Smooth muscle cell of the brain vasculature (primary cell): ENCODE results near the gene CTNNA2.

Experiments used
- DNase-seq: peaks from one replicate; pipeline ENCODE4 v3.0.0-alpha.2; 2012; ENCODE audit warnings: low read depth, low spot score

Gene CTNNA2

GRCh38 chr2:79512442-79513401 lies at the start of gene CTNNA2:
Gene CTNNA2, plus strand, starts transcription at chr2:79513051.
- no peak for DNase-seq

- DNase-seq: no peak
These were observed 25.5 kb upstream of the CTNNA2 start for GRCh38 chr2:79487399-79487798.

- no peak for DNase-seq
These were observed 1.4 kb upstream of the CTNNA2 start for GRCh38 chr2:79511320-79511951.

GRCh38 chr2:79513711-79514110 lies 860 bp downstream of the CTNNA2 start:
- no peak for DNase-seq

- DNase-seq: no peak
These were observed 16.8 kb downstream of the CTNNA2 start for GRCh38 chr2:79529636-79530035.

DNA sequence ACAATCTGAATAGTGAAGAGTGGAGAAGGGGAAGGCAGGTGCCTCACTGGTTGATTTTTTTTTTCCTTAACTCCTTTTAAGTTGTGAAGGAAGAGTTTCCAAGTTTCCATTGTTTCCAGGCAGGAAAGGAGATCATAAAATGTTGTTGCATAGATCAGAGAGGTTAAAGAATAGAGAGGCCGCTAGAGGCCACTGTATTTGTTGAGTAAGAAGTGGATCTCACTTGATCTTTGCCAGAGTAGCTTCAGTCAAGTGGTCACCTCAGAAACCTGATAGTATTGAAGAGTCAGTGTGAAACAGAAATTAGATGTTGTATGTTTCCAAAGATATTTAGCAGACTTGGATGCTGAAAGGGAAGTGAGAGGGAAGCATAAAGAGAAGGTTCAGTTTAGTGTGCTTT lies 17.6 kb downstream of the CTNNA2 start:
- DNase-seq: no peak

DNA sequence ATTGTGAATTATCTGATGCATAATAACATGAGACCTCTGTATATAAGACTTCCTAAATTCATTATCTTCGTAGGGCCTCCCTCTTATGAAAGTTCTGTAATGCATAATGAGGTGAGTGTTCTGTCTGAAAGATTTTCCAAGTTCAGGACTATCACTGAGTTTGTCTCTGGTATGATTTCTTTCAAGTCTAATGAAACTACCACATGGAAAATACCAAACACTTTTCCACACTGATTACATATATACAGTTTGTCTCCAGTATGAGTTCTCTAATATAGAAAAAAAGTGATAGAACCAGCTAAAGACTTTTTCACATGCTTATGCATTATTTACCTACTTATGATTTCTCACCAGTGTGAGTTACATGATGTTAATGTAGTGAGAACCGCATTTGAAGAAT lies 34.7 kb downstream of the CTNNA2 start:
- DNase-seq: no peak

GRCh38 chr2:79552653-79553052 lies 39.8 kb downstream of the CTNNA2 start:
- no peak for DNase-seq

- DNase-seq: no peak
These were observed 42.0 kb downstream of the CTNNA2 start for GRCh38 chr2:79554899-79555298.

- DNase-seq: no peak
These were observed 51.2 kb downstream of the CTNNA2 start for GRCh38 chr2:79564065-79564464.

GRCh38 chr2:79569048-79569447 lies 56.2 kb downstream of the CTNNA2 start:
- DNase-seq: no peak

- no peak for DNase-seq
These were observed 61.2 kb downstream of the CTNNA2 start for GRCh38 chr2:79573895-79574674.

DNA sequence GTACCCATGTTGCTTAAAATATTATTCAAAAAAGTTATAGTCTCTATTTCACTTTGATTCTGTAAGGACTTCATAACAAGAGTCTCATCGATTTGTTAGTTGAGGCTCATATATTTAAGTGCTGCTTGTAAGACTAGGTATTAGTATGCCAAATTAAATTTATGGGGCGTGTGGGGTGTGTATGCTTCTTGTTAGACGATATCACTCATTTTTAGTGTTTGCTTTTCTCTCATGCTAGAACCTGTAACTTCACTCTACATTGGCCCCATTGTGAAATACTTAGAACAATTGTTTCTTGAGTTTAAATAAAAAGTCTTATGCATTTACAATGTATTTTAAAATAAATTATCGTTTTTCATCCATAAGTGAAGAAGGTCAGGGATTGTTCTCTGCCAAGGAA lies 63.6 kb downstream of the CTNNA2 start:
- DNase-seq: no peak

DNA sequence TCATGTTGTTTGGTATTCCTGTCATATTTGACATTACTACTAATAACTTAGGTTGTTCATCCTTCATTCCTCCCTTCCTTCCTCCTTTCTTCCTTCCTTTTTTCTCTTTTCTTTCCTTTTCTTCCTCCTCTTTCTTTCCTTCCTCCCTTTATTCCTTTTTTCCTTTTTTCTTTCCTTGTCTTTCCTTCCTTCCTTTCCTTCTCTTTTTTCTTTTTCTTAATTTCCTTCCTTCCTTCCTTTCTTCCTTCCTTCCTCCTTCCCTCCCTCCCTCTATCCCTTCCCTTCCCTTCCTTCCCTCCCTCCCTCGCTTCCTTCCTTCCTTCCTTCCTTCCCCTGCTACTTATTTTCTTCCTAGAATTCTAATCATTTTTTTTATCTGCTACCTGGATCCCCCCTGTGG lies 66.1 kb downstream of the CTNNA2 start:
- no peak for DNase-seq

GRCh38 chr2:79580175-79580574 lies 67.3 kb downstream of the CTNNA2 start:
- DNase-seq: no peak

- no peak for DNase-seq
These were observed 73.0 kb downstream of the CTNNA2 start for GRCh38 chr2:79585701-79586433.

GRCh38 chr2:79591281-79591680 lies 78.4 kb downstream of the CTNNA2 start:
- DNase-seq: no peak

DNA sequence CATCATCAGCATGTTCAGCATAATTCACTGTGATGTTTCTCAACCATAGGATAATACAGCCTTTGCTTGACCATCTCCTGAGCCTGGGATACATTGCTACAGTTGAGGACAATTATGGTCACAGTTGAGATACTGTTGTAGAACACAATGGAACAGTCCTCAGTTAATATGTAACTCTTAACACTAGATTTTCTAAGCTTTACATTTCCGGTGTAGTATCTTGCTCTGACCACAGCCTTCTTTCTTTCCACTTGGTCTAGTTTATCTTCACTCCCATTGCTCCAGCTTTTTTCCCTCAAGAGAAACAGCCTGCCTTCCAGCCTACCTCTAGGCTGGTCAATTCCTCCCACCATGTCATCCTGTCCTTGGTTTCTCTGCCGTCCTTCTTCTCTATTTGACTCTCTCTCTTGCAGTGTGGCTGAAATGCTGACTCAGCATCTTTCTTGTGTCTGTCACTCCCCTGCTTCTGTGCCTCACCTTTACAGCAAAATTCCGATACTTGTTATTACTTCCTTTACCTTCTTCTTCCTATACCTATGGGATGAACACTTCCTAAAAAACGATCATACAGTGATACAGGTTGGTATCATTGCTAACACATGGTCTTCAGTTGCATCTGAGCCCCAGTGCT lies 80.5 kb downstream of the CTNNA2 start:
- no peak for DNase-seq

GRCh38 chr2:79596403-79596802 lies 83.6 kb downstream of the CTNNA2 start:
- no peak for DNase-seq

- no peak for DNase-seq
These were observed 91.9 kb downstream of the CTNNA2 start for GRCh38 chr2:79604748-79605147.

GRCh38 chr2:79611448-79612016 lies 98.7 kb downstream of the CTNNA2 start:
- no peak for DNase-seq
